Left ventricle myocardium superior (tissue), 1 donor: Measurements from ENCODE around the gene KCNQ5. TPM values are rescaled to one million over a fixed set of nuclear protein-coding genes. Genes with fewer than 3 reads are reported as not detected.

ENCODE experiments used
- ATAC-seq: fragments of 200-7000 bp; cut with Tn5 transposase; one replicate; pipeline ENCODE4 v1.9.1; 2020; ENCODE audit warnings: mild to moderate bottlenecking, moderate library complexity
- DNase-seq: peaks from one replicate; pipeline ENCODE4 v3.0.0-alpha.2; 2020
- intact Hi-C: fragments of 100-400 bp; cut with micrococcal nuclease; formaldehyde crosslinking; loops from one replicate; pipeline ENCODE4 v1.11.0; 2022
- total RNA-seq: library from RNA; stranded (reverse); fragmentation: NEBNext Ultra II Directional; extraction: Animal tissue kit (Norgen Biotek cat#: 25700); gene quantifications from one replicate; pipeline ENCODE4 v1.2.1, GENCODE V29; 2021
- donor health status: DM: no; HTN: yes; CAD: no; lungs with severe emphysema.

KCNQ5 gene
- total RNA-seq, 1 donor from 2014 or later = not detected

DNA sequence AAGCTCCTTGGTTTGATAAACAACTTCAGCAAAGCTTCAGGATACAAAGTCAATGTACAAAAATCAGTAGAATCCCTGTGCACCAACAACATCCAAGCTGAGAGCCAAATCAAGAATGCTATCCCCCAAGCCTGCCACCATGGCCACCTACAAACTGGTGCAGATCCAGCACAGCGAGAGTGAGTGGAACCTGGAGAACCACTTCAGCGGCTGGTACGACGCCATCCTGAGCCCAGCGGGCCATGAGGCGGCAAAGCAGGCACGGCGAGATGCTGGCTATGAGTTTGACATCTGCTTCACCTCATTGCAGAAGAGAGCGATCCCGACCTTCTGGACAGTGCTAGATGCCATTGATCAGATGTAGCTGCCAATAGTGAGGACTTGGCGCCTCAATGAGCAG, 433.1 kb downstream of the KCNQ5 start:
- DNase-seq (no peak), ATAC-seq (no peak)
- intact Hi-C loops = no loop called here

DNA sequence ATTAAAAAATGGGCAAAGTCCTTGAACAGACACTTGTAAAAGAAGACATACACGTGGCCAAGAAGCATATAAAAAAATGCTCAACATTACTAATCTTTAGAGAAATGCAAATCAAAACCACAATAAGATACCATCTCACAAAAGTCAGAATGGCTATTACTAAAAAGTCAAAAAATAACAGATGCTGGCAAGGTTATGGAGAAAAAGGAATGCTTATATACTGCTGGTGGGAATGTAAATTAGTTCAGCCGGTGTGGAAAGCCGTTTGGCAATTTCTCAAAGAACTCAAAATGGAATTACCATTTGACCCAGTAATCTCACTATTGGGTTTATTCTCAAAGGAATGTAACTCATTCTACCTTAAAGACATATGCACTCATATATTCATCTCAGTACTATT, 436.9 kb downstream of the KCNQ5 start:
- ATAC-seq = no peak
- no peak for DNase-seq
- intact Hi-C loops = no loop called here

DNA sequence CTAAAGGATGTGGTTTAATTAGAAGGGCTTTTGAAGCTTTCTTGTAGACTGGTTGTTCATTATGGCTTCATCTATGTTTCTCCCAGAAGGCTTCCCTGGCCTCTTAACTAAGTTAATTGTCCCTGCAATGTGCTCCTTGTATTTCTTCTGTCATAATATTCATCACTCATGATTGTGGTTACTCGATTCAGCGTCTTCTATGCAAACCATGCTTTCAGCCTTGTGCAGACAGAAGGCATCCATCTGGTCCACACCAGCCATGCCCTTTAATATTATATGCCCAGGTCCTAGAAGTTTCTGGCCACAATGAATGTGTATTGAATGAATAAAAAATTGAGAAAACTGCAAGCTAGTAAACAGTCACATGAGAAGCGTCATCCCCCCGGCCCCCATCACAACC, 440.3 kb downstream of the KCNQ5 start:
- ATAC-seq (no peak), DNase-seq (no peak)
- intact Hi-C loops = no loop called here

DNA sequence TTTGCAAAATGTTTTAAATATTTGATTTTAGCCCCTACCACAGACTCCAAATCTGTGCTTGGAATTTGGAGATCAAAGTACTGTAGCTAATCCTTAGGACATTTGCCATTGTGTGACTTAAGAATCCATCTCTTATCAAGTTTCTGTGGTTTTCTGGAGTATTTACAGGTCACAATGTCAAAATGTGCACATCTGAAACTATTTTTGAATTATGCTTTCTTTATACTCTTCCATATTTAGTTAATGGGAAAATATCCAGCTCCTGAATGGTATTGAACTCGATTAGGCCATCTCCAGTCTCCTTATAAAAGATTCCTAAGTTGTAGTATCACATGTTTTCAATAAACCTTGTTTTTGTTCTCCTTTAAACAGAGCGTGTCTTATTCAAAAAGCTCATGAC, 441.0 kb downstream of the KCNQ5 start:
- ATAC-seq (no peak), DNase-seq (no peak)
- intact Hi-C loops = no loop called here

DNA sequence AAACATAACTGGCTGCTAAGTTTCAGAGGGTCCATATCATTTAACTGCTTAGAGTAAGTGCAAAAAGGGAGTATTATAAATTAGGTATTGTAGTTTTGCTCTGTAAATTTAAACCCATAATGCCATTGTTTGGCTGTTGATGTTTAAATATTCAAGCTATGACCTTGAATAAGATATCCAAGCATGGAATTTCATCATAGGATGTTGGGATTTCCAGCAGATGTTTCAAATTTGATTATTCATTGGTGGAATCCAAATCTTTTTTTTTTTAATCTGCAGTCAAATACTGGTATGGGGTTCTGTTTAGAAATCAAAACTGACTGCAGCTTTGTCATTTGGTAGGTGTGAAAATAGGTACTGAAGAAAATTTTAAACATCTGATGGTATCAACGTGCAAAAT, 442.4 kb downstream of the KCNQ5 start:
- intact Hi-C loops = no loop called here
- ATAC-seq (no peak), DNase-seq (no peak)

DNA sequence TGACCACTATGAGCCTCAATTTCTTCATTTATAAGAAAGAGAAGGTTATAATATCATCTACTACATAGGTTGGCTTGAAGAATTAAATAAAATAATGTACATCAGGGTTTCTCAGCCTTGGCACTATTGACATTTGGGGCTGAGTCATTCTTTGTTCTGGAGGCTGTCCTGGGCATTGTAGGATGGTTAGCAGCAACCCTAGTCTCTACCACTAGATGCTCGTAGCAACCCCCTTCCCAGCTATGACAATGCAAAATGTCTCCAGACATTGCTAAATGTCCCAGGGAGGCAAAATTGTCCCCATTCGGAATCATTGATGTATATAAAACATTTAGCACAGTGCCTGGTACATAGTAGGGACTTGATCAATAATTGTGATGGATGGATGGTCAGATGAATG, 451.4 kb downstream of the KCNQ5 start:
- ATAC-seq (no peak), DNase-seq (no peak)
- intact Hi-C loops = no loop called here

DNA sequence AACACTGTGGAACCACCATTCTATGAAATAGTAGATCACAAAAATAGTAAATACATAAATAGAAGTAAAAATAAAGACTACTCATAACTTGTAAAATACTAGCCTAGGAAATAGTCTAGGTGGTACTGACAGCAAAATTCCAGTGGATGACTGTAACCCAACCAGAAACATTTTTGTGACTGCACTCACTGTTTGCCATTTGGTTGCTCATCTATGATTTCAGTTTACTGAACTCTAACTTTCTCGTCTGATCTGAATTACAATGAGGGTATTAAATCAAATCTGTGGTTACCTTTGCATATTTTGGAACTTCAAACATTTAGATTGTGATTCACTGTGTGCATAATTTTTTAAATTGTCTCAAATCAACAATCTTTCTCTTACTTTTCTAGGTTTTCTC, 452.3 kb downstream of the KCNQ5 start:
- DNase-seq = no peak
- no peak for ATAC-seq
- intact Hi-C loops = no loop called here

DNA sequence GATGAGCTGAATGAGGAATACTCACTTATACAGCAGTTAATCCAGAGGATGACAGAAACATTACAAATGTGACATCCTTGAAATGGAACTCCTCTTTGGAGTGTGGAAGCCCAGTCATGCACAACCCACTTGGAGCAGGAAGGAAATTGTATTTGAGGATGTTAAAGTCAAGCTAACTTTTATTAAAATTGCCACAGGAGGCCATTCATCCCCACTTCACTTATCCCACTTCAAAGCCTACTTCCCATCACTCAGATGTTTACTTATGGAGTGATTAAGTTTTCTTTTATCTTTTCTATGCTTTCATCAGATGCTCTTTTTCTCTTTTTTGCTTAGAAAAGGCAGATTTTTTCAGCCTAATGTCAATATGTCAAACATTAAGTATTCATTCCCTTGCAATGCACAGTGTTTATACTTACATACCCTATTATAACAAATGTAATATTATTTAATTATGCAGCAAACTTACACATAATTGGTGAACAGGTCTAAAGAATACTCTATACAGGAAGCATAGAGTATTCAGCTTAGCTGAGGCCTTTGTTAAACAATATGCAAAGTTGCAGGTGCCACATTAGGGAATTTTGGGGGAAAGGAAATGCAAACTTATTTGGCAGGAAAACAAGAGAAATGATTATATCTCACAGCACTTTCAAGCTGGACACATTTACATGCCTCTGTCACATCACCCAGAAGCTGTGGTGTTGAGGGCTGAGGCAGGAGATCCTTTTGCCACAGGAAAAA, 454.5 kb downstream of the KCNQ5 start:
- ATAC-seq (no peak), DNase-seq (no peak)
- intact Hi-C loops = no loop called here

DNA sequence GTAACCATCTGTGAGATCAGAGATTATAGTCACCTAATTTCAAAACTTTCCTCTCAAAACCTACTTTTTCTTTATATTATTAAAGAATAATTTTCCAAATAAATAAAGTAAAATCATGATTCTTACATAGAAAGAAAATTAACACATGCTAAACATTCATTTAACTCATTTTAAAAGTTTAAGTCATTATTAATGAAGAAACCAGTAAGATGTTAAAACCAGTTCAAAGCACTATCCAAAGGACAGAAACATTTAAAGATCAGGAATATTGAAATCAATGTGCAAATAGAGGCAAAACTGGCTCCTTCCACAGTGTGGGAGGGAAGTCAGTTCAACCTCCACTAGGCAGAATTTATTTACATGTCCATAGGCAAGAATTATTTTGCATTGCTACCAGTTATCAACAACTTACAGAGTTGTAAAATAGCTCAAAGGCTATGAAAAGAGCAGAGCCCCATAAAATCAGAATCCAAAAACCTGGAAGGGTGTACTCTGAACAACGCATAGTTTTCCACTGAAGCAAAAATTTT, 456.5 kb downstream of the KCNQ5 start:
- intact Hi-C loops = no loop called here
- ATAC-seq = no peak
- no peak for DNase-seq

DNA sequence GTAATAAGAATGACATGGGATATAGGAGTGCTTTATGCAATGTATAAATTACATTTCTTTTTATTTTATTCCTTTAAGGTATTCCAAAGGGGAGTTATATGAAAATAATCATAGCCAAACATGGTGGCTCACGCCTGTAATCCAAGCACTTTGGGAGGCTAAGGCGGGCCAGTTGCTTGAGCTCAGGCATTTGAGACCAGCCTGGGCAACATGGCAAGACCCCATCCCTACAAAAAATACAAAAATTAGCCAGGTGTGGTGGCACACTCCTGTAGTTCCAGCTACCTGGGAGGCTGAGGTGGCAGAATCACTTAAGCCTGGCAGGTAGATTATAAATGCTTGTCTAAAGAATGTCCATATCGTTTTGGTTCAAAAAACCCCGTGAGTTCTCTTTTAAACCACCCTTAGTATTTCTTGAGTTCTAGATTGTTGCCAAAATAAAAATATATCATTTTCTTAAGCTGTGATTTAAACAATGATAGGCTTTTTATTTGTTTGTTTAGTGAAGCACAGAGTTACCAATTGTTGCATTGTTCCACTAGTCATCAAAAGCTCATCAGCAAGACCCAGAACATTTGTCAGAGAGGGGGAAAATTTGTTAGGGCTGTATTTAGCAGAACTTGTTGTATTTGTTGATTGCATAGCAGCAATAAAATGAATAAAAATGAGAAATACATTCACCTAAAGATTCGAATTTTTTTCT, 457.2 kb downstream of the KCNQ5 start:
- intact Hi-C loops = no loop called here
- DNase-seq (no peak), ATAC-seq (no peak)

DNA sequence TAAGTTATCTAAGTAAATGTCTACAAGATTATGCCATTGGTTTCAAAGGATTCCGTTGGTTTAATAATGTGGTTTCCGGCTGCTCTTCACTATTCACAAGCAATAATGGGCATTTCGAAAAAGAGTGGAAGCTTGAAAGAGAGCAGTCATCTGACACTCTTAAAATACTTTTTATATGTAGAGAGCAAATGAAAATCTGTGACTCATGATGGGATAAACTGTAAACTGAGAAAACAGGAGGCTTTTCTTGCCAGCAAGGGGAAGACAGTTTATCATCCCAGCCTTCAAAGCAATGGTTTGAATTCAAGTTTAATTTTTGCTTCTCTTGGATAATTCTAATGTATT, 457.7 kb downstream of the KCNQ5 start:
- no peak for DNase-seq
- intact Hi-C loops = no loop called here
- no peak for ATAC-seq

DNA sequence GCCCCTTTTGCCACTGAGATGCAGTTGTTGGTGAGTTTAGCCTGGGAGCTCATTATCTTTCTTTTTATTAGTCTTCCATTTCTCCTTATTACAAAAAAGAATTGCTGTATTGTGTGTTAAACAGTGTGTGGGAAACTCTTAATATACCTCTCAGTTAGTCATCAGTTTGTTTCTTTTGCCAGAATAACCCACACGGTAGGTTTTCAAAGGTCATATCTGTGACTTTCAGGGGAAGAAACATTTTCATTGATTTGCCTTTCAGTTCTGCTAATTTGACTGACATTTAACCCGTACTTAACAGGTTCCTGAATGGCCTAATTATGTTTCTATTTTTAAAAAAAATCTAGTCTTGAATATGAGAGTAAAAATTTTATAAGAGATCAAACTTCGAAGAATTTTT, 458.1 kb downstream of the KCNQ5 start:
- no peak for DNase-seq
- intact Hi-C loops = no loop called here
- ATAC-seq = no peak

DNA sequence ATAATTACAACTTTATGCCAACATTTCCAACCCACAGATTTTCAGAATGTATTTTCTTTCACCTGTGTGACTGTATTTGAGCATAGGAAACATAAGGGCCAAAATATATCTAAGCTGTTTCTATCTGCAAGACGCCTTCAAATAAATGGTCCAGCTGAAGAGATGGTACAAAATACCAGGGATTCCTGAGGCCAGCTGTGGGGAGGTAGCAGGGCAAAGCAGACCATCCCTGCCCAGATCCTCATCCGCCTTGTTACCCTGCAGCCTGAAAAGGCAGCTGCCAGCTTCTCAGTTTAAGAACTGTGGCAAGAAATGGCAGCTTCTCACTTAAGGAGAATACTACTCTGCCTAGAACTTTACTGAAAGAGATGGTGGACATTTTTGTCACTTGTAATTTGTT, 460.1 kb downstream of the KCNQ5 start:
- DNase-seq = no peak
- no peak for ATAC-seq
- intact Hi-C loops = no loop called here

DNA sequence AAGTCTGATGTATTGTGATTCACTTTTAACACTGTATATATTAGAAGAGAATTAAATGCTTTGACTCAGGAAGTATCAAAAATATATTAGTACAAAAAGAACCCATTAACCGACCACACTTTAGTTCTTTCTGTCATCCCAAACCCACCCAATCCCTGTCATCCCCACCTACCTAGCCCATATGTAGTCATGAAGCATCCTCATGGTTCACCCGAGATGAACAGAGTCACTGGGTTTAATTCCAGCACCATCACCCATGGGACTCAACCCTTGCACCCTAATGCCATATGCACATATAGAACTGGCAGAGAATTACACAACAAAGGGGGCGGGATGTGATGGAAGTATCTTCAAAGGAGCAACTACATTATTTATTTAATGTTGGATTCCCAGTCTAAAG, 462.0 kb downstream of the KCNQ5 start:
- DNase-seq (no peak), ATAC-seq (no peak)
- intact Hi-C loops = no loop called here

DNA sequence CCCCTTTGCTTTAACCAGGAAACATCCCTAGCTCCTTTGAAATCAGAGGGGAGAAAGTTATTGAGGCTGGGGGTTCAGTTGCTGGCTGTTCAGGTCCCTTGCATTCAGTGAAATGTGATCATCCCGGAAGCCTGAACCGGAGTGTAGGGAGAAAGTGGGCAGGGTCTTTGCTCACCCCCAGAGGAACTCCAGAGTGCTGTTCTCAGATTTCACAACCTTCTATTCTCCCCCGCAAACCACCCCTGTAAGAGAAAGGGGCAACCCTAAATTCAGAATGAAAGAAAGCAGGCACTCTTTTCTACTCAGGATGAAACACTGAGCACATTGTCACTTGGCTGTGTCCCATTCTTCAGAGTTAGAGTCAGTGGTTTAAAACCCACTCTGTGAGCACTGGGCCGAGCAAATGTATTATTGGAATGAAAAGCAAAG, 463.6 kb downstream of the KCNQ5 start:
- DNase-seq (no peak), ATAC-seq (no peak)
- intact Hi-C loops = no loop called here

DNA sequence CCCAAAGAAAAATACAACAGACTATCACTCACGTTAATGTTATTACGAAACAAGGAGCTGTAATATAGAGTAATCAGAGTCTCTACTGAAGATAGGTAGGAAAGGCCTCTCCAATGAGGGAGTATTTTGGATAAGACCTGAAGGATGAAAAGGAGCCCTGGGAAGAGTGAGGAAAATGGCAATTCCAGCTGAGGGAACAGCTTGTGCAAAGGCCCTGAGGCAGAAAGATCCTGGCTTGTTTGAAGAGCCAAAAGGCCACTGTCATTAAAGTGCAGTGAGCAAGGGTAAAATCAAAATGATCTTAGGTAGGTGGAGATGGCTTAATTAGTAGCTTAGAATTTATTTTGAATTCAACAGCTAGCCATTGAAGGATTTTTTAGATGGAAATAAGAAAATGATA, 464.9 kb downstream of the KCNQ5 start:
- no peak for DNase-seq
- intact Hi-C loops = no loop called here

DNA sequence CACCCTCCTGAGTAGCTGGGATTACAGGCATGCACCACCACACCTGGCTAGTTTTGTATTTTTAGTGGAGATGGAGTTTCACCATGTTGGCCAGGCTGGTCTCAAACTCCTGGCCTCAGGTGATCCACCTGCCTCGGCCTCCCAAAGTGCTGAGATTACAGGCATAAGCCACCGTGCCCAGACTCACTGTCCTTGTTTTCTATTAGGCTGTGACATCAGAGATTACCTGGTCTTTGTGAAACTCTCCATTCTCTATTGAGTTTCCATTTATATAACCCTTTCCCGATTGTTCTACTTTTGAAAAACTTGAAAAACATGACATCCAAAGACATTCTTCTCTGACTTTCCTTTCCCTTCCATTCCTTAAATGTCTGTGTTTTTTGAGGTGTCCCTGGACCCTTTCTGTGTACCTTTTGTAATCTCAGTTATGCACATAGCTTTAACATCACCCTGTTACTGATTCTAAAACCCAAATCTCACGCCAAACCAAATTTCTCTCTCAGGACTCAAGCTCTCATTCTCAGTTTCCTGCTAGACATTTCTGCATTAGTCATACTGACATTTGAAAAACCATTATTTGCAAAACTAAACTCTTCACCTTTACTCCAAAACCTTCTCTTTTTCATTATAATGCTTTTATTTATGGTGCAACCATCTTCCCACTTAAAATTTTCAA, 466.4 kb downstream of the KCNQ5 start:
- intact Hi-C loops = no loop called here
- ATAC-seq = no peak
- DNase-seq = no peak

More for the DNA sequence above, 464.9 kb downstream of the KCNQ5 start:
- ATAC-seq = no peak

DNA sequence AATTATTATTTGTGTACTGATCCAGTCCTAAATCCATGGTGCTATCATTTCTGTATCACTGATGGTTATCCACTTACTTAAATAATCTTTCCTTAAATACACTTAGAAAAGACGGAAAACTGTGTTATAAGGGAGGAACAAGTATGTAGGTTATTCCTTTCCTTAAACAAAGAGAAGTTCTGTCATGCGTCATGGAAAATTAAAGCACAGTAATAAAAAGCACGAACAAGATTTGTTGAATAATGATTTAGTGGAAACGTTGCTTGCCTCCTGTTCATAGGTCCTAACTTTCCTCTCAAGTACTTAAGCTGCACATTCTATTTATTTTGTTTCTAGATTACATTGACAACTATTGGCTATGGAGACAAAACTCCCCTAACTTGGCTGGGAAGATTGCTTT, 483.1 kb downstream of the KCNQ5 start:
- ATAC-seq (no peak), DNase-seq (no peak)
- intact Hi-C loops = no loop called here

DNA sequence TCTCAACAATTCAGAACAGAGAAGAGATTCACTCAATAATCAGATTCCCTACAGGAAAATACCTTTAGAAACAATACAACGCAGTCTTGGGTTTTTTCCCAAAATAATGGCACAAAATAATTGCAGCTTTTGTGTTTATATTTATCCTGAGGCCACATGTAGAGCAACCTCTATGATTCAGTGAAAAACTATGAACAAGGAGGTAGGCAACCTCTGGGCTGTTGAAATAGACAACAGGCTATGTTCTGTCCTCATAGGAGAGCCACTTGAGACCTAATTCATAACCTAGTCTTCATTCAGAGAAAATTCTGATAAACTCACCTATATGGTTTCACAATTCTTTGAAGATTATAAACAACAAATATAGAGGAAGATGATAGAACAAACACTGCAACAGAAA, 485.2 kb downstream of the KCNQ5 start:
- no peak for ATAC-seq
- intact Hi-C loops = no loop called here
- no peak for DNase-seq

DNA sequence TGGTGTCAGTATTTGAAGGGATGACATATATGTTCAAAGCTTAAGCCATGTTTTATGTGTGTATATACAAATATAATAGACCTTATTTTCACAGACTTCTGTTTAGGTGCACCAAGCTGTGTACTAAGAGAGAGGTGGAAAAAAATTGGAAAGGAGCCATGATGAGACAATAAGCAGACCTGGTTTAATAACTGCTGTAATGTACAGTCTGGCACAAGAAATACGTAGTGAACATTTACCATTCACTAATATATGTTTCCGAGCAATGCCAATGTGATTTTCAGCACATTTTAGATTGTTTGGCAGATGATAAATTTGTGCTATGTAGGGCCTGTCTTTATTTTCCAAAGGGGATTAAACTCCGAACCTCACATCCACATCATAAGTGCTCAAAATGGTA, 487.1 kb downstream of the KCNQ5 start:
- ATAC-seq = no peak
- intact Hi-C loops = no loop called here
- DNase-seq = no peak

DNA sequence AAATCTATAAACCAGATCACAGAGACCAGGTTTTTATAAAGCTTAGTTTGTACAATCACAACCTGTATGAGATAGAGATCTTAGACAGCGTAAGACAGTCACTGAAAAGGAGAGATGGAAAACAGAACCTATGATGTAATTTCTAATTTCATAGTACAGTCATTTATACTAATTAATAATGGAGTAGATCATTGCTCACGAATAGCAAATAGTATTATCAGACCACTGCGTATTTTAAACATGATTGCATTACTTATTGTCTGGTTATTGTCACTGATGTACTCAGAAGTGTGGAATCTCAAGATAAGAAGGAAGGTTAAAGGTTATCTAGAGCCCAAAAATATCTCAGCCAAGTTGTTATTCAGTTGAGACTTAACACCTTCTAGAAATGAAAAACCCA, 487.8 kb downstream of the KCNQ5 start:
- DNase-seq (no peak), ATAC-seq (no peak)
- intact Hi-C loops = no loop called here
